DMS 273 (cell line): ENCODE results near the gene CEACAM19.
"Not testable (repeated sequence)": the region's sequence is repeated elsewhere in the genome, so short reads cannot be mapped to it uniquely, and the experiment has no call there.

ENCODE experiments used
- DNase-seq: peaks from one replicate; lab custom pipeline; 2025; ENCODE audit not compliant: unreplicated experiment; lab: John Stamatoyannopoulos, UW

Gene CEACAM19

GRCh38 chr19:44671400-44671799, at the start of gene CEACAM19:
TSS of gene CEACAM19 (plus strand) at chr19:44671482. CDS start at chr19:44671932, 450 bp downstream.
- DNase-seq = no peak

- DNase-seq = peak; percentile 39
Measured at GRCh38 chr19:44623080-44623479, 48.2 kb upstream of the CEACAM19 start.

GRCh38 chr19:44623626-44624025, 47.7 kb upstream of the CEACAM19 start:
- DNase-seq = no peak

- DNase-seq = no peak
Measured at GRCh38 chr19:44624840-44625354, 46.4 kb upstream of the CEACAM19 start.

- DNase-seq = not testable (repeated sequence)
Measured at GRCh38 chr19:44625637-44626036, 45.6 kb upstream of the CEACAM19 start.

- peak; percentile 14 for DNase-seq
Measured at GRCh38 chr19:44626048-44626624, 45.1 kb upstream of the CEACAM19 start.

GRCh38 chr19:44627631-44628030, 43.7 kb upstream of the CEACAM19 start:
- no peak for DNase-seq

- no peak for DNase-seq
Measured at GRCh38 chr19:44628793-44629192, 42.5 kb upstream of the CEACAM19 start.

GRCh38 chr19:44631611-44632010, 39.7 kb upstream of the CEACAM19 start:
- not testable (repeated sequence) for DNase-seq

- DNase-seq = not testable (repeated sequence)
Measured at GRCh38 chr19:44634058-44634457, 37.2 kb upstream of the CEACAM19 start.

GRCh38 chr19:44634785-44635184, 36.5 kb upstream of the CEACAM19 start:
- DNase-seq = no peak

GRCh38 chr19:44635581-44636438, 35.5 kb upstream of the CEACAM19 start:
- DNase-seq = peak; percentile 27

GRCh38 chr19:44636439-44637389, 34.6 kb upstream of the CEACAM19 start:
- DNase-seq = no peak

- no peak for DNase-seq
Measured at GRCh38 chr19:44637390-44637764, 33.9 kb upstream of the CEACAM19 start.

GRCh38 chr19:44640518-44640917, 30.8 kb upstream of the CEACAM19 start:
- no peak for DNase-seq

GRCh38 chr19:44641501-44642265, 29.6 kb upstream of the CEACAM19 start:
- DNase-seq = no peak

GRCh38 chr19:44642377-44642776, 28.9 kb upstream of the CEACAM19 start:
- no peak for DNase-seq

GRCh38 chr19:44643605-44644401, 27.5 kb upstream of the CEACAM19 start, which contains the start of gene PVR:
TSS of gene PVR (plus strand) at chr19:44643910. CDS start at chr19:44644097, 187 bp downstream.
- peak; percentile 91 for DNase-seq

GRCh38 chr19:44644402-44645016, 26.8 kb upstream of the CEACAM19 start:
- peak; percentile 83 for DNase-seq
